Heart right ventricle (tissue), 16 donors: ENCODE data around the gene KMO. TPM values are rescaled to one million over a fixed set of nuclear protein-coding genes. Genes with fewer than 3 reads are reported as not detected.

Source experiments
- ATAC-seq, 8 donors: fragments of 200-7000 bp; cut with Tn5 transposase; one replicate each; pipeline ENCODE4 v1.9.1; 2020; ENCODE audit warnings: mild to moderate bottlenecking in 8 of 8, moderate library complexity in 8 of 8, moderate number of reproducible peaks in 1 of 8
- DNase-seq, 2 donors: peaks; one replicate each; pipeline ENCODE4 v3.0.0-alpha.2; 2020
- H3K27ac ChIP-seq, 10 donors: fragments of 200-600 bp; sonication (generic) in 2 of 10; one replicate each; pipeline versions ENCODE4 v1.5.0 to v1.8.0; 2020 to 2022; ENCODE audit warnings: mild to moderate bottlenecking in 3 of 10
- H3K27me3 ChIP-seq, 7 donors: fragments of 200-600 bp; one replicate each; pipeline ENCODE4 v1.8.0; 2021 to 2022; ENCODE audit warnings: mild to moderate bottlenecking in 2 of 7
- H3K36me3 ChIP-seq, 9 donors: fragments of 200-600 bp; sonication (generic) in 1 of 9; one replicate each; pipeline versions ENCODE4 v1.5.0 to v1.8.0; 2020 to 2022; ENCODE audit warnings: mild to moderate bottlenecking in 2 of 9
- H3K4me1 ChIP-seq, 9 donors: fragments of 200-600 bp; sonication (generic) in 1 of 9; one replicate each; pipeline versions ENCODE4 v1.5.0 to v1.8.0; 2020 to 2022; ENCODE audit warnings: mild to moderate bottlenecking in 4 of 9
- H3K4me3 ChIP-seq, 10 donors: fragments of 200-600 bp; sonication (generic) in 2 of 10; one replicate each; pipeline versions ENCODE4 v1.5.0 to v1.8.0; 2020 to 2022; ENCODE audit warnings: mild to moderate bottlenecking in 7 of 10, moderate library complexity in 2 of 10
- H3K9me3 ChIP-seq, 11 donors: fragments of 200-600 bp in 10 of 11; sonication (generic) in 2 of 11; one replicate each; pipeline versions ENCODE4 v1.5.0 to v1.8.0; 2013 to 2022; ENCODE audit warnings: mild to moderate bottlenecking in 2 of 11, control low read depth in 1 of 11, moderate library complexity in 1 of 11
- WGBS, 2 donors: extraction: QIAGEN DNeasy Blood & Tissue Kit; methylation state at CpG; one replicate each; pipeline ENCODE4 v1.1.7; 2013; ENCODE audit warnings: inconsistent platforms in 1 of 2; 5-methylcytosine and 5-hydroxymethylcytosine counted together
- intact Hi-C, 10 donors: fragments of 100-400 bp; cut with DNase I; formaldehyde crosslinking; loops; one replicate each; pipeline versions ENCODE4 v1.11.1 to v1.14.2; 2022
- polyA plus RNA-seq, 2 donors: library from polyadenylated mRNA; stranded (reverse); fragments of 200-250 nt; gene quantifications; one replicate each; pipeline ENCODE4 v1.2.3, GENCODE V29; 2013
- total RNA-seq, 10 donors: library from RNA; stranded (reverse); fragmentation: NEBNext Ultra II Directional in 3 of 10; extraction: Animal tissue kit (Norgen Biotek cat#: 25700) in 3 of 10; gene quantifications; one replicate each; pipeline versions ENCODE4 v1.2.1 to v1.2.4, GENCODE V29; 2021 to 2023
- TF ChIP-seq, protein P1 (sequence below), 9 donors: fragments of 200-600 bp; sonication (generic) in 2 of 9; IDR thresholded peaks; one replicate each; pipeline versions ENCODE4 v1.5.0 to v1.8.0; 2021 to 2022; ENCODE audit warnings: antibody characterized with exemption in 9 of 9, mild to moderate bottlenecking in 5 of 9, moderate library complexity in 1 of 9
- donor health status: Arrhythmogenic right ventricular cardiomyopathy.
- donor health status: ischemic (EF 13 %, LVEDD 7.1; RV severe dilation, severe dysfunction).
- donor health status: healthy with polysubstance abuse.
- donor health status: DM: no; HTN: yes; CAD: no.
- donor health status: DM: no; HTN: no; CAD: no.
- donor health status: ischemic (EF 25% LVEDD 6.9; RV normal size, moderate dysfunction).
- donor health status: ischemic (EF 25% LVEDD 5.7; RV mildly dilated, moderate dysfunction).
- donor health status: healthy.
- donor health status: DM: yes; HTN: yes; CAD: no.
- donor health status: Ischemic cardiomyopathy.
- donor health status: ischemic (EF 35%, LVEDD 5.7; RV mildly dilated, moderate dysfunction).
- donor health status: nonischemic (EF 11% LVEDD 7.7; RV severe dilation, severe dysfunction).
- donor health status: DM: yes; HTN: yes; CAD: no.
- donor health status: PGD.
- donor health status: ischemic (EF 29% LVEDD 5.4; RV normal size, mild dysfunction).
- donor health status: nonischemic (EF 23%, LVEDD 6.1; RV moderate dilation, normal function).

The KMO gene
- total and polyA plus RNA-seq, 12 donors, result 0.05 to 1.4 (median 0.29) TPM; not detected in 4

DNA sequence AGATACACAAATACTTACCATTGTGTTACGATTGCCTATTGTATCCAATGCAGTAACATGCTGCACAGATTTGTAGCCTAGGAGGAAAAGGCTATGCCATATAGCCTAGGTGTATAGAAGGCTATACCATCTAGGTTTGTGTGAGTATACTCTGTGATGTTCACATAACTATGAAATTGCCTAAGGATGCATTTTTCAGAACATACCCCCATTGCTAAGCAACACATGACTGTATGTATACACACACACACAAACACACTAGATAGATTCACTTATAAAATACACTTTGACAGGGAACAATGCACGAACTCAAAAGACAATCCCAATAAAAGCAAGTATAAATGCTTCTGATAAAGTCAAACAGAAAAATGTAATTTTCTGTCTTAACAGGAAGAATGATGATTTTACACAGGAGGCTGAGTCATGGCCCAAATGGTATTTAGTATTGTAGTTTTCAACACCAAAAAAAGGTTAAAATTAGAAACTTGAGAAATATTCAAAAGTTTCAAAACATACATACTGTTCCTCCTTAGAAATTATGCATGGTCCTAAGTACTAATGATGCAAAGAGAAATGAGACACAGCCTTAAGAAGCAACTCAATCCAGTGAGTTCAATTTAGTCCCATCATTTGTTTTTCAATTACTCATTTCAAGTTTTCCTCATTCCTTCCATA is 24.9 kb upstream of the KMO start:
- intact Hi-C loops, result no loop called here
- no peak for DNase-seq
- TF ChIP-seq, protein P1, sequence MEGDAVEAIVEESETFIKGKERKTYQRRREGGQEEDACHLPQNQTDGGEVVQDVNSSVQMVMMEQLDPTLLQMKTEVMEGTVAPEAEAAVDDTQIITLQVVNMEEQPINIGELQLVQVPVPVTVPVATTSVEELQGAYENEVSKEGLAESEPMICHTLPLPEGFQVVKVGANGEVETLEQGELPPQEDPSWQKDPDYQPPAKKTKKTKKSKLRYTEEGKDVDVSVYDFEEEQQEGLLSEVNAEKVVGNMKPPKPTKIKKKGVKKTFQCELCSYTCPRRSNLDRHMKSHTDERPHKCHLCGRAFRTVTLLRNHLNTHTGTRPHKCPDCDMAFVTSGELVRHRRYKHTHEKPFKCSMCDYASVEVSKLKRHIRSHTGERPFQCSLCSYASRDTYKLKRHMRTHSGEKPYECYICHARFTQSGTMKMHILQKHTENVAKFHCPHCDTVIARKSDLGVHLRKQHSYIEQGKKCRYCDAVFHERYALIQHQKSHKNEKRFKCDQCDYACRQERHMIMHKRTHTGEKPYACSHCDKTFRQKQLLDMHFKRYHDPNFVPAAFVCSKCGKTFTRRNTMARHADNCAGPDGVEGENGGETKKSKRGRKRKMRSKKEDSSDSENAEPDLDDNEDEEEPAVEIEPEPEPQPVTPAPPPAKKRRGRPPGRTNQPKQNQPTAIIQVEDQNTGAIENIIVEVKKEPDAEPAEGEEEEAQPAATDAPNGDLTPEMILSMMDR (IDR thresholded peaks at IDR 0.05), result no peak
- Histone ChIP-seq H3K27ac (no peak overlapping the region), H3K9me3 (no peaks in the 10 kb centered on the region), H3K36me3 (peaks cover 0 to 99% (median 61%) of the 10 kb centered on the region in 9 donors), H3K27me3 (no peaks in the 10 kb centered on the region), H3K4me1 (no peaks in the 10 kb centered on the region), H3K4me3 (no peak overlapping the region)
- no peak for ATAC-seq
- 89 to 94% methylated on average over 2 of the region's 2 CpGs for WGBS, 2 donors

- intact Hi-C loops, result no loop called here
- H3K27me3 ChIP-seq, result no peaks in the 10 kb centered on the region
- H3K27ac ChIP-seq, result no peak overlapping the region
- H3K36me3 ChIP-seq, result peaks cover 0 to 85% (median 24%) of the 10 kb centered on the region in 9 donors
- H3K9me3 ChIP-seq, result no peaks in the 10 kb centered on the region
- H3K4me3 ChIP-seq, result no peak overlapping the region
- ATAC-seq (no peak), DNase-seq (no peak)
- 83 to 88% methylated on average over 5 of the region's 5 CpGs for WGBS, 2 donors
- TF ChIP-seq, protein P1 (IDR thresholded peaks at IDR 0.05), result no peak
- H3K4me1 ChIP-seq, result peaks cover 0 to 27% (median 16%) of the 10 kb centered on the region in 9 donors
Measured at GRCh38 chr1:241513378-241513777, 18.8 kb upstream of the KMO start.

DNA sequence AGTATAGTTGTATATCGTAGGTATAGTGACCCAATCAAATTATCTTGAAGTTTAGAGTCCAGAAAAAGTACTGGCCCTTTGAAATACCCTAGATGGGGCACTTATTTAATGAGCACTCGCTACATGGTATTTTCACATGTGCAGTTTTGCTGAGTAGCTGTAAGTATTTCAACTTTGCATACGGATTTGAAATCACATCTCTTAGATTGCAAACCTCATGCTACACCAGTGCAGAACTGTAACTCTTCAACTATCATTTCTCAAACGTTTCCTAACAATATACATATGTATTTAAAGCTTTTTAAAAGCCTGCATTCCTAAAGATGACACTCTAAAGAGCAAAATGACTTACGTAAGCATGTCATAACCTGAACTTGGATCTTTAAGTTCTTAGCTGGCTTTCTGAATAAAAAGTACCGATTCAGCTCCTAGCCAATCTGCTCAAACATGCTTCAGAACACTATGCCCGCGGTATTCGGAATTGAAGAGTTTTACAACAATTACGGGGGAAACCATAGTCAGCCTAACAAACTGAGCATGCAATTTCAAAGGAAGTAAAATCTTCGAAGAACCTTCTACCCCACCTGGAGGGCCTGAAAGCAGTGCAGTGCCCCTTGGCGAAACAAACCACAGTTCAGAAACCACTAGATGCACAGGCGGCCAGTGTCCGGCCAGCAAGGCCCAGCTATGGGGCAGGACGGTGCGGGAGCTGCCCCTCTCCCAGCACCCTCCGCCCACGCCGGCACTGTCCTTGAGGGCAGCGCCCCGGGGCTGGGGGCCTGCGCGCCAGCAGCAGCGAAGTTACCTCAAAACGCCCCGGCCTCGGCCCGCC is 13.5 kb upstream of the KMO start:
- TF ChIP-seq, protein P1 (IDR thresholded peaks at IDR 0.05), result no peak
- Histone ChIP-seq H3K27me3 (peaks cover 0 to 24% (median 0%) of the 10 kb centered on the region in 7 donors), H3K36me3 (peaks cover 0 to 32% (median 9%) of the 10 kb centered on the region in 9 donors), H3K9me3 (no peaks in the 10 kb centered on the region), H3K27ac (peak overlapping the region; percentile 83 to 95 (median 93)), H3K4me3 (peak overlapping the region; percentile 67 to 97 (median 87)), H3K4me1 (peaks cover 0 to 36% (median 21%) of the 10 kb centered on the region in 9 donors)
- intact Hi-C loops, result loop anchor here in 1 of 10 donors (5.0 kb wide), 1 partner anchor 124 kb away; the partner anchor contains the start of genes CHML and OPN3
- peak; percentile 27 to 83 (median 48) for ATAC-seq
- DNase-seq, result peak in 1 of 2 donors; percentile 16
- 3 to 4% methylated on average over 28 of the region's 28 CpGs for WGBS, 2 donors
